Jurkat, Clone E6-1 (cell line): Measurements from ENCODE around the gene ILF2.

Source experiments
- DNase-seq: peaks from one replicate; pipeline ENCODE4 v3.0.0-alpha.2; 2011; ENCODE audit warnings: low read depth, low spot score
- H3K4me3 ChIP-seq: 2 replicates; pipeline ENCODE4 v1.5.1; 2011; ENCODE audit warnings: mild to moderate bottlenecking, low read length, control low read depth, moderate library complexity

ILF2 gene

GRCh38 chr1:153614189-153614900, 56.4 kb downstream of the ILF2 start:
- H3K4me3 ChIP-seq = no peak overlapping the region
- DNase-seq = no peak

- H3K4me3 ChIP-seq = no peak overlapping the region
- DNase-seq = no peak
Observed at GRCh38 chr1:153613406-153613805, 57.4 kb downstream of the ILF2 start.

- no peak for DNase-seq
- no peak within 1 kb of the TSS for H3K4me3 ChIP-seq
Observed at GRCh38 chr1:153612755-153613331, 58.0 kb downstream of the ILF2 start, which contains the start of gene S100A16. S100A16 (minus strand) TSS chr1:153613137; CDS start chr1:153608151, 4,986 bp downstream.

GRCh38 chr1:153612111-153612754, 58.6 kb downstream of the ILF2 start:
- no peak for DNase-seq

More at GRCh38 chr1:153612111-153612754, 58.6 kb downstream of the ILF2 start:
- H3K4me3 ChIP-seq = no peak overlapping the region
